Hepatocyte (in vitro differentiated cells): ENCODE measurements around the gene DZIP3. TPM values are rescaled to one million over a fixed set of nuclear protein-coding genes. Genes with fewer than 3 reads are reported as not detected.

Experiments used
- DNase-seq: peaks from one replicate; pipeline ENCODE4 v3.0.0-alpha.2; 2016; ENCODE audit warnings: low spot score
- H2AFZ ChIP-seq: fragments of 200-600 bp; sonication (generic); 2 replicates; pipeline ENCODE4 v1.6.0; 2016; ENCODE audit warnings: antibody characterized with exemption, mild to moderate bottlenecking
- H3K27ac ChIP-seq: fragments of 200-600 bp; sonication (generic); 2 replicates; pipeline ENCODE4 v1.5.1; 2016; ENCODE audit warnings: mild to moderate bottlenecking
- H3K27me3 ChIP-seq: fragments of 200-600 bp; sonication (generic); 2 replicates; pipeline ENCODE4 v1.6.1; 2016
- H3K36me3 ChIP-seq: fragments of 200-600 bp; sonication (generic); replicated peaks from 2 replicates; pipeline ENCODE4 v1.5.1; 2016; ENCODE audit warnings: low read depth; ENCODE audit not compliant: insufficient read depth
- H3K4me1 ChIP-seq: fragments of 200-600 bp; sonication (generic); 2 replicates; pipeline ENCODE4 v1.5.1; 2016; ENCODE audit warnings: mild to moderate bottlenecking, moderate library complexity; ENCODE audit not compliant: insufficient read depth
- H3K4me2 ChIP-seq: fragments of 200-600 bp; sonication (generic); 2 replicates; pipeline ENCODE4 v1.6.0; 2016
- H3K4me3 ChIP-seq: fragments of 200-600 bp; sonication (generic); 2 replicates; pipeline ENCODE4 v1.5.1; 2016; ENCODE audit warnings: mild to moderate bottlenecking
- H3K79me2 ChIP-seq: fragments of 200-600 bp; sonication (generic); 2 replicates; pipeline ENCODE4 v1.6.0; 2017; ENCODE audit warnings: mild to moderate bottlenecking
- H3K9me2 ChIP-seq: fragments of 200-600 bp; sonication (generic); replicated peaks from 2 replicates; pipeline ENCODE4 v1.6.0; 2017; ENCODE audit warnings: mild to moderate bottlenecking; ENCODE audit not compliant: insufficient read depth
- H3K9me3 ChIP-seq: fragments of 200-600 bp; sonication (generic); 2 replicates; pipeline ENCODE4 v1.5.1; 2016; ENCODE audit warnings: low read depth, mild to moderate bottlenecking
- H4K20me1 ChIP-seq: fragments of 200-600 bp; sonication (generic); 2 replicates; pipeline ENCODE4 v1.6.0; 2016; ENCODE audit warnings: mild to moderate bottlenecking; ENCODE audit not compliant: insufficient read depth, poor library complexity, severe bottlenecking
- EZH2 ChIP-seq: fragments of 200-600 bp; sonication (generic); IDR thresholded peaks from 2 replicates; pipeline ENCODE4 v1.6.1; 2016; ENCODE audit warnings: antibody characterized with exemption, mild to moderate bottlenecking, borderline replicate concordance
- EZH2phosphoT487 ChIP-seq: fragments of 200-600 bp; sonication (generic); IDR thresholded peaks from one replicate; pipeline ENCODE4 v1.6.1; 2018; ENCODE audit warnings: antibody characterized with exemption, mild to moderate bottlenecking, low read depth, moderate library complexity; ENCODE audit not compliant: unreplicated experiment, severe bottlenecking
- WGBS: methylation state at CpG from one replicate; pipeline ENCODE4 v1.1.6; 2016; ENCODE audit warnings: low lambda C conversion rate; ENCODE audit errors: missing lambda C conversion rate; 5-methylcytosine and 5-hydroxymethylcytosine counted together
- polyA plus RNA-seq: library from polyadenylated mRNA; unstranded; fragments of >200 nt; fragmentation: Nextera tagmentation; extraction: Ambion mirVana; gene quantifications from 2 replicates; pipeline ENCODE4 v1.2.1, GENCODE V29; 2016
- total RNA-seq: library from RNA; depleted of rRNA; stranded (reverse); fragments of >200 nt; gene quantifications from 2 replicates; pipeline ENCODE4 v1.2.3, GENCODE V29; 2014
- TF ChIP-seq, protein P1 (sequence below): fragments of 200-600 bp; sonication (generic); IDR thresholded peaks from 2 replicates; pipeline ENCODE4 v1.5.1; 2016; ENCODE audit warnings: antibody characterized with exemption, mild to moderate bottlenecking; ENCODE audit not compliant: poor library complexity

Gene DZIP3
- total and polyA plus RNA-seq, 2 experiments from 2014 or later = 10.8 to 18.5 TPM

DNA sequence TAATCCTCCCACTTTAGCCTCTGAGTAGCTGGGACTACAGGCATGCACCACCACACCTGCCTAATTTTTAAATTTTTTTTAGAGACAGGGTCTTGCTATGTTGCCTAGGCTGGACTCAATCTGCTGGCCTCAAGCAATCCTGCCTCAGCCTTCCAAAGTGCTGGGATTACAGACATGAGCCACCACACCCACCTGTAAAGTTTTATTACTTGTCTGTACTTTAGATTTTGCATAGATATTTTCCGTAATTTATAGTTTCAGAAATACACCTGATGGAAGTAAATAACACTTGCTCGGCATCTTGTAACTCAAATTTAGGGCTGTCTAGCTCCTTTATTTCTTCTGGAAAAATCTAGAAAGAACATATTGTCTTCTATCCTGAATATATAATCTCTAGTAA lies 5.8 kb downstream of the DZIP3 start:
- no peaks in the 10 kb centered on the region for H3K9me2 ChIP-seq
- no peaks in the 10 kb centered on the region for H3K36me3 ChIP-seq
- no peak overlapping the region for H2AFZ ChIP-seq
- H3K4me2 ChIP-seq = no peak overlapping the region
- H3K9me3 ChIP-seq = no peaks in the 10 kb centered on the region
- H3K79me2 ChIP-seq = peaks cover 22% of the 10 kb centered on the region
- DNase-seq = no peak
- TF ChIP-seq, protein P1, sequence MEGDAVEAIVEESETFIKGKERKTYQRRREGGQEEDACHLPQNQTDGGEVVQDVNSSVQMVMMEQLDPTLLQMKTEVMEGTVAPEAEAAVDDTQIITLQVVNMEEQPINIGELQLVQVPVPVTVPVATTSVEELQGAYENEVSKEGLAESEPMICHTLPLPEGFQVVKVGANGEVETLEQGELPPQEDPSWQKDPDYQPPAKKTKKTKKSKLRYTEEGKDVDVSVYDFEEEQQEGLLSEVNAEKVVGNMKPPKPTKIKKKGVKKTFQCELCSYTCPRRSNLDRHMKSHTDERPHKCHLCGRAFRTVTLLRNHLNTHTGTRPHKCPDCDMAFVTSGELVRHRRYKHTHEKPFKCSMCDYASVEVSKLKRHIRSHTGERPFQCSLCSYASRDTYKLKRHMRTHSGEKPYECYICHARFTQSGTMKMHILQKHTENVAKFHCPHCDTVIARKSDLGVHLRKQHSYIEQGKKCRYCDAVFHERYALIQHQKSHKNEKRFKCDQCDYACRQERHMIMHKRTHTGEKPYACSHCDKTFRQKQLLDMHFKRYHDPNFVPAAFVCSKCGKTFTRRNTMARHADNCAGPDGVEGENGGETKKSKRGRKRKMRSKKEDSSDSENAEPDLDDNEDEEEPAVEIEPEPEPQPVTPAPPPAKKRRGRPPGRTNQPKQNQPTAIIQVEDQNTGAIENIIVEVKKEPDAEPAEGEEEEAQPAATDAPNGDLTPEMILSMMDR = no peak
- no peak for TF ChIP-seq EZH2phosphoT487
- no peak for TF ChIP-seq EZH2
- no peaks in the 10 kb centered on the region for H3K27me3 ChIP-seq
- WGBS = 71% methylated on average over 2 of the region's 2 CpGs
- H3K27ac ChIP-seq = no peak overlapping the region
- peaks cover 5% of the 10 kb centered on the region for H3K4me1 ChIP-seq
- H3K4me3 ChIP-seq = no peak overlapping the region
- no peaks in the 10 kb centered on the region for H4K20me1 ChIP-seq

DNA sequence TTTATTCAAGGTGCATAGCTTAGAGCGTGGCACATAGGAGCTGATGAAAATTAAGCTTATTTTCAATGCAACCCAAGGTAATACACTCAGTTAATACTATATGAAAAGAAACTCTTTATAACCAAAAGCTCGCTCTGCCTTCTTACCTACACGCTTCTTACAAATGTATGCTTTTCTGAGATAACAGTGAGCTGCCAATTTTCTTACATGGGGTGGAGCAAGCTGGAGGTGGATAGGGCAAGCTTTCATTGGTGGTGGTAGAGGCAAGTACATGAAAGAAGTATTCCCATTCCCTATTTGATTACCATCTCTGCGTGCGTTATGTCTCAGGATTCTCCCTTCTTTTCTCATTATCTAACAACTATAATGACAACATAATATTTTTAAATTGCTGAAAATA lies 8.9 kb downstream of the DZIP3 start:
- Histone ChIP-seq H3K27me3 (no peaks in the 10 kb centered on the region), H3K9me3 (no peaks in the 10 kb centered on the region), H4K20me1 (peaks cover 2% of the 10 kb centered on the region), H3K4me3 (no peak overlapping the region), H3K4me2 (no peak overlapping the region), H3K79me2 (peaks cover 8% of the 10 kb centered on the region), H3K4me1 (no peaks in the 10 kb centered on the region), H3K27ac (no peak overlapping the region), H2AFZ (no peak overlapping the region), H3K9me2 (no peaks in the 10 kb centered on the region), H3K36me3 (no peaks in the 10 kb centered on the region)
- TF ChIP-seq, protein P1 = no peak
- no peak for TF ChIP-seq EZH2
- no peak for TF ChIP-seq EZH2phosphoT487
- no peak for DNase-seq
- WGBS = 88% methylated on average over 5 of the region's 5 CpGs

DNA sequence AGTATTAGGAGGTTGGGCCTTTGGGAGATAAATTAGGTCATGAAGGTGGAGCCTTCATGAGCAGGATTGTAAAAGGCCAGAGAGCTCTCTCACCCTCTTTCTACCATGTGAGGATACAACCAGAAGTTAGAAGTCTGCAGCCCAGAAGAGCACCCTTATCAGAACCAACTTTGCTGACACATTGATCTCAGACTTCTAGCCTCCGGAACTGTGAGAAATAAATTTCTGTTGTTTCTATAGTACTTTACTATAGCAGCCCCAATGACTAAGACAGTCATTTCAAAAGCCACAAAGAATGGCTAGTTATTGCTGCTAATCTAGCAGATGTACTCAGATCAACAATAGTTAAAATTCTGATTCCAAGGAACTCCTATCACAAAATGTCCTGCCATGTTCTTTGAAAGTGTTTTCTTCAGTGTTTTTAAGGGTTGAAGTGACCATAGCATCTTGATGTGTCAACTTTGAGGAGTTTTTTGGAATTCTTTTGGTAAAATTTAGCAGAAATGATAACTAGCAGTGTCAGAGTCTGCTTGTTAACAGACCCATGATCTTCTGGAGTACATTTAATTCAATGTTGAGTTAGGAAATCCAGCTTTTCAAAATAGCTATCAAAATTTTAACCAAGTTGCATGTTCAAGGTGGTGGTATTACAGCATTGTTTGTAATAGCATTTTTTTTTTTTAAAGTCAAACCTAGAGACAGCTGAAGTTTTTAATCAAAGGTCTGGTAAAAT lies 10.3 kb downstream of the DZIP3 start:
- Histone ChIP-seq H3K27me3 (no peaks in the 10 kb centered on the region), H3K4me2 (no peak overlapping the region), H3K27ac (no peak overlapping the region), H3K4me1 (no peaks in the 10 kb centered on the region), H3K9me2 (no peaks in the 10 kb centered on the region), H3K79me2 (peaks cover 13% of the 10 kb centered on the region), H3K9me3 (no peaks in the 10 kb centered on the region), H3K4me3 (no peak overlapping the region), H3K36me3 (no peaks in the 10 kb centered on the region), H2AFZ (no peak overlapping the region), H4K20me1 (peaks cover 4% of the 10 kb centered on the region)
- WGBS = 81% methylated on average over 1 of the region's 1 CpG
- no peak for DNase-seq
- TF ChIP-seq EZH2 = no peak
- TF ChIP-seq EZH2phosphoT487 = no peak
- TF ChIP-seq, protein P1 = no peak
